Natural killer cell (primary cell): Measurements from ENCODE around the gene C11orf54. TPM values are rescaled to one million over a fixed set of nuclear protein-coding genes. Genes with fewer than 3 reads are reported as not detected.
A peak's percentile ranks its signal among the peaks of the same experiment; 100 is the strongest.

Source experiments
- ATAC-seq, 3 donors: fragments of 150-1000 bp in 2 of 3; fragments of 200-7000 bp in 1 of 3; cut with Tn5 transposase; 1 replicate in 1 of 3; 2 replicates in 2 of 3; pipeline ENCODE4 v1.10.0; 2021; ENCODE audit warnings: mild to moderate bottlenecking in 2 of 3, moderate library complexity in 2 of 3
- DNase-seq, 2 donors: peaks; one replicate each; pipeline versions ENCODE4 v3.0.0 to v3.0.0-alpha.2; 2013 to 2021; ENCODE audit warnings: mixed read lengths in 1 of 2
- H3K27ac ChIP-seq: one replicate; pipeline ENCODE4 v1.5.1; 2013; ENCODE audit warnings: mild to moderate bottlenecking, low read length
- H3K27me3 ChIP-seq: one replicate; pipeline ENCODE4 v1.6.1; 2013; ENCODE audit warnings: low read length; ENCODE audit not compliant: control insufficient read depth, insufficient read depth
- H3K36me3 ChIP-seq: one replicate; pipeline ENCODE4 v1.6.1; 2013; ENCODE audit warnings: low read length; ENCODE audit not compliant: control insufficient read depth, insufficient read depth
- H3K4me1 ChIP-seq: one replicate; pipeline ENCODE4 v1.6.1; 2013; ENCODE audit warnings: low read length; ENCODE audit not compliant: control insufficient read depth, insufficient read depth
- H3K4me3 ChIP-seq: one replicate; pipeline ENCODE4 v1.5.1; 2013; ENCODE audit warnings: low read length
- H3K9me3 ChIP-seq: one replicate; pipeline ENCODE4 v1.6.1; 2013; ENCODE audit warnings: low read length; ENCODE audit not compliant: control insufficient read depth, insufficient read depth
- H3K27ac Mint-ChIP-seq, 2 donors: one replicate each; pipeline ENCODE4 v1.8.0; 2022; ENCODE audit warnings: mild to moderate bottlenecking in 2 of 2, mixed read lengths in 2 of 2, moderate library complexity in 1 of 2
- H3K27me3 Mint-ChIP-seq, 2 donors: one replicate each; pipeline ENCODE4 v1.8.0; 2022; ENCODE audit warnings: low read depth in 2 of 2, mixed read lengths in 2 of 2
- H3K36me3 Mint-ChIP-seq: one replicate; pipeline ENCODE4 v1.8.0; 2022; ENCODE audit warnings: mixed read lengths
- H3K4me1 Mint-ChIP-seq, 2 donors: one replicate each; pipeline ENCODE4 v1.8.0; 2022; ENCODE audit warnings: mixed read lengths in 2 of 2
- H3K4me3 Mint-ChIP-seq: one replicate; pipeline ENCODE4 v1.8.0; 2022; ENCODE audit warnings: mild to moderate bottlenecking, moderate library complexity, mixed read lengths
- H3K9me3 Mint-ChIP-seq, 2 donors: one replicate each; pipeline ENCODE4 v1.8.0; 2022; ENCODE audit warnings: mixed read lengths in 2 of 2
- CTCF ChIP-seq: fragments of 200-600 bp; IDR thresholded peaks from one replicate; pipeline ENCODE4 v1.8.0; 2022; ENCODE audit warnings: antibody characterized with exemption
- WGBS: methylation state at CpG from one replicate; pipeline ENCODE4 v1.1.7; 2013; ENCODE audit warnings: missing lambda C conversion rate; ENCODE audit not compliant: insufficient coverage; 5-methylcytosine and 5-hydroxymethylcytosine counted together
- intact Hi-C: fragments of 100-400 bp; cut with micrococcal nuclease; formaldehyde crosslinking; loops from one replicate; pipeline ENCODE4 v1.14.2; 2022
- total RNA-seq, 4 donors: library from RNA; stranded (reverse); fragments of 120-200 nt in 1 of 4; gene quantifications; one replicate each; pipeline versions ENCODE4 v1.2.3 to v1.2.4, GENCODE V29; 2013 to 2022

Gene C11orf54
- 10 to 100 TPM; 15.5 to 25.0 (median 22.7) TPM for total RNA-seq
- 35.2 TPM for total RNA-seq (2013)

DNA sequence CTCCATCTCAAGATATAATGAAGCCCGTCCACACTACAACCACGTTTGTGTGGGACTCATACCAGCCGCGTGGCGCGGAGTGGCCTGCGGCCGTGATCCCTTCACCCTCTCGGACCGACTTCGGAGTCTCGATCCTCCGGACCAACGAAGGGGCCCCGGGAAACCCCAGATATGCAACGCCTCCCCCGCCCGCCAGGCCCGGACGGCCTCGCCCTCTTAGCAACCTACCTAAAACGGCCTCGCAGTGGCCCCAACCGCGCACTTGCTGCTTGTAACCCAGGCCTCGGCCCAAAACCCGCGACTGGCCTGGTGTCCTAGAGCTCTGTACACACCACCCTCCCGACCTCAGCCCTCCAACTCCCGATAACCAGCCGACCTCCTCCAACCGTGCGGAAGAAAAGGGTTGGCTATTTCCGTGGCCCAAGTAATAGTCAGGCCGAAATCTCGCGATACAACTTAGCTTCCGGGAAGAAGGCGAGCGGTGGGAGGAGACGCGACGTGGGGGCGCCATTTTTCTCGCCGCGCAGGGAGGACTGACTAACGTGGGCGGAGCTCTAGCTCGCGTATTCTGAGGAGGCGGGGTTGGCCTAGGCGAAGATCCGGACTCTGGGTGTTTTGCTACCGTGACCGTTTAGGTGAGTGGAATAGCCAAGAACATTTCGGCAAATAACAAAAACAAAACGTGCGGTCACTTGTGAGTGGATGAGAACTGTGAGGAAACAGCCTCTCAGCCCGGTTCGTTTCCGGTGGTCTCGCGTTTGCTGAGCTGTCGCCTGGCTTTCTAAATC, at the start of gene C11orf54, which contains the start of gene TAF1D:
TSS of gene C11orf54 (plus strand) at position 579 of the 788 bp plus-strand sequence. CDS start 5,722 bp downstream, outside the sequence.
TSS of gene TAF1D (minus strand) at position 402 of the 788 bp plus-strand sequence. CDS start 2,191 bp downstream, outside the sequence.
- Mint-ChIP-seq H3K4me3 (peak within 1 kb of the TSS; percentile 98), H3K27ac (peak within 1 kb of the TSS; percentile 99 to 100), H3K4me1 (peaks cover 58 to 68% of the 10 kb centered on the region in 2 donors), H3K36me3 (peaks cover 15% of the 10 kb centered on the region), H3K9me3 (no peaks in the 10 kb centered on the region), H3K27me3 (no peaks in the 10 kb centered on the region)
- Histone ChIP-seq H3K27ac (peak within 1 kb of the TSS; percentile 98), H3K9me3 (no peaks in the 10 kb centered on the region), H3K27me3 (no peaks in the 10 kb centered on the region), H3K4me1 (peaks cover 19% of the 10 kb centered on the region), H3K4me3 (peak within 1 kb of the TSS; percentile 99), H3K36me3 (peaks cover 34% of the 10 kb centered on the region)
- ATAC-seq (peak; percentile 88 to 96 (median 88)), DNase-seq (peak; percentile 91 to 99)
- intact Hi-C loops, result loop anchor here (1.0 to 5.0 kb wide), 3 partner anchors 43 to 386 kb away; partner anchors contain the start of genes CEP295, MED17 and PANX1
- no peak for TF ChIP-seq CTCF
- under 1% methylated on average over 65 of the region's 65 CpGs for WGBS

DNA sequence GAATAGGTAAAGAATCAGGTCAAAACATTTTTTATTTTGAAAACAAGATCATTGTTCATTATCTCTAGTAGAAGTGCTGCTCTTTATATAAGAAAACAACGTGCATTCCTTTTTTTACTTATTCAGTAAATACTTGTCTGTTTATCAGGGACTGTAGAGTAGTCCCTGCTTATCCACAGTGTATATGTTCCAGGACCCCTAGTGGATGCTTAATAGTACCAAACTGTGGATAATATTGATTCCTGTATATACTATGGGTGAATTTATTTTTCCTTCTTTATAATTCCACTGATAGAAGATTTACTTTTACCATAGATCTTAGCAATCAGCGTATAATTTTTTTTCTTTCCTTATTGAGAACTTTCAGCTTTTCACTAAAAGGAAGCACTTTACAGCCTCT, 47.4 kb upstream of the C11orf54 start:
- H3K9me3 Mint-ChIP-seq, result no peaks in the 10 kb centered on the region
- Histone ChIP-seq H3K27me3 (no peaks in the 10 kb centered on the region), H3K9me3 (no peaks in the 10 kb centered on the region), H3K36me3 (peaks cover 68% of the 10 kb centered on the region), H3K4me3 (no peak overlapping the region), H3K4me1 (no peaks in the 10 kb centered on the region), H3K27ac (no peak overlapping the region)
- H3K4me1 Mint-ChIP-seq, result peaks cover 0 to 5% of the 10 kb centered on the region in 2 donors
- DNase-seq (no peak), ATAC-seq (no peak)
- 100% methylated on average over 1 of the region's 2 CpGs for WGBS
- H3K36me3 Mint-ChIP-seq, result peaks cover 26% of the 10 kb centered on the region
- intact Hi-C loops, result no loop called here
- H3K27ac Mint-ChIP-seq, result no peak overlapping the region
- no peaks in the 10 kb centered on the region for H3K27me3 Mint-ChIP-seq
- no peak for TF ChIP-seq CTCF
- no peak overlapping the region for H3K4me3 Mint-ChIP-seq

DNA sequence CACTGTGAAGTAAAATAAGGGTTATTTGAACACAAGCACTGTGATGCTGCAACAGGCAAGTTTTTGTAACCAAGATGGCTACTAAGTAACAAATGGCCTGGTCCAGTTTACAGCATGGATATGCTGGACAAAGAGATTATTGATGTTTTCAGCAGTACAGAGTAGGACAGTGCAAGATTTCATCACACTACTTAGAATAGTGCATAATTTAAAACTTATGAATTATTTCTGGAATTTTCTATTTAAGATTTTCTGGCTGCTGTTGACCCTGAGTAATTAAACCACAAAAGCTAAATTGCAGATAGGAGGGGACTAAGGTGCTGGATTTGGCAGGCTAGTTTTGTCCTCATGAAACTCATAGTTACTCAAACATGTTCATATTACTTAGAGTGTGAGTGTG, 46.9 kb upstream of the C11orf54 start:
- Mint-ChIP-seq H3K4me1 (peaks cover 0 to 3% of the 10 kb centered on the region in 2 donors), H3K9me3 (no peaks in the 10 kb centered on the region), H3K36me3 (peaks cover 30% of the 10 kb centered on the region), H3K27me3 (no peaks in the 10 kb centered on the region), H3K4me3 (no peak overlapping the region), H3K27ac (no peak overlapping the region)
- no peak for DNase-seq
- Histone ChIP-seq H3K4me1 (no peaks in the 10 kb centered on the region), H3K36me3 (peaks cover 66% of the 10 kb centered on the region), H3K27ac (no peak overlapping the region), H3K9me3 (no peaks in the 10 kb centered on the region), H3K27me3 (no peaks in the 10 kb centered on the region), H3K4me3 (no peak overlapping the region)
- intact Hi-C loops, result no loop called here
- ATAC-seq, result no peak
- TF ChIP-seq CTCF, result no peak
